Neural progenitor cell (in vitro differentiated cells): ENCODE results near the gene NSUN2. TPM values are rescaled to one million over a fixed set of nuclear protein-coding genes. Genes with fewer than 3 reads are reported as not detected.

Experiments
- DNase-seq: peaks from one replicate; pipeline ENCODE4 v3.0.0-alpha.2; 2016; ENCODE audit warnings: low spot score
- H2AFZ ChIP-seq: fragments of 200-600 bp; sonication (generic); replicated peaks from 2 replicates; pipeline ENCODE4 v1.6.1; 2016; ENCODE audit warnings: antibody characterized with exemption
- H3F3A ChIP-seq: fragments of 200-600 bp; sonication (generic); 2 replicates; pipeline ENCODE4 v1.6.1; 2016; ENCODE audit warnings: antibody characterized with exemption, low read depth
- H3K27ac ChIP-seq: fragments of 200-600 bp; sonication (generic); 2 replicates; pipeline ENCODE4 v1.5.1; 2016; ENCODE audit warnings: mild to moderate bottlenecking
- H3K27me3 ChIP-seq: fragments of 200-600 bp; sonication (generic); 2 replicates; pipeline ENCODE4 v1.6.1; 2016; ENCODE audit warnings: mild to moderate bottlenecking, moderate library complexity
- H3K36me3 ChIP-seq: fragments of 200-600 bp; sonication (generic); 2 replicates; pipeline ENCODE4 v1.5.1; 2016
- H3K4me1 ChIP-seq: fragments of 200-600 bp; sonication (generic); 2 replicates; pipeline ENCODE4 v1.6.1; 2016; ENCODE audit warnings: mixed run types
- H3K4me2 ChIP-seq: fragments of 200-600 bp; sonication (generic); 2 replicates; pipeline ENCODE4 v1.6.1; 2016
- H3K4me3 ChIP-seq: fragments of 200-600 bp; sonication (generic); 2 replicates; pipeline ENCODE4 v1.5.1; 2016
- H3K79me2 ChIP-seq: fragments of 200-600 bp; sonication (generic); 2 replicates; pipeline ENCODE4 v1.6.1; 2016; ENCODE audit warnings: low read depth
- H3K9ac ChIP-seq: fragments of 200-600 bp; sonication (generic); 2 replicates; pipeline ENCODE4 v1.6.1; 2016
- H3K9me3 ChIP-seq: fragments of 200-600 bp; sonication (generic); 2 replicates; pipeline ENCODE4 v1.5.1; 2016; ENCODE audit warnings: low read depth
- H4K20me1 ChIP-seq: fragments of 200-600 bp; sonication (generic); 2 replicates; pipeline ENCODE4 v1.6.1; 2016; ENCODE audit warnings: low read depth
- H3K27ac Mint-ChIP-seq: 3 replicates; pipeline ENCODE4 v1.8.0; 2021; ENCODE audit warnings: mixed read lengths
- H3K27me3 Mint-ChIP-seq: 2 replicates; pipeline ENCODE4 v1.8.0; 2022; ENCODE audit warnings: low read depth, mild to moderate bottlenecking, inconsistent platforms, moderate library complexity, mixed read lengths; ENCODE audit not compliant: insufficient read depth
- H3K36me3 Mint-ChIP-seq: 3 replicates; pipeline ENCODE4 v1.8.0; 2021; ENCODE audit warnings: mixed read lengths
- H3K4me1 Mint-ChIP-seq: 3 replicates; pipeline ENCODE4 v1.8.0; 2021; ENCODE audit warnings: mixed read lengths
- H3K4me3 Mint-ChIP-seq: 3 replicates; pipeline ENCODE4 v1.8.0; 2021; ENCODE audit warnings: mild to moderate bottlenecking, moderate library complexity, mixed read lengths
- H3K9me3 Mint-ChIP-seq: 3 replicates; pipeline ENCODE4 v1.8.0; 2020; ENCODE audit warnings: mixed read lengths
- EZH2 ChIP-seq: fragments of 200-600 bp; sonication (generic); IDR thresholded peaks from 2 replicates; pipeline ENCODE4 v1.6.1; 2017; ENCODE audit warnings: antibody characterized with exemption, mild to moderate bottlenecking, moderate library complexity
- EZH2phosphoT487 ChIP-seq: fragments of 200-600 bp; sonication (generic); IDR thresholded peaks from 2 replicates; pipeline ENCODE4 v1.6.1; 2017; ENCODE audit warnings: antibody characterized with exemption
- total RNA-seq: library from RNA; depleted of rRNA; stranded (reverse); fragments of >200 nt; gene quantifications from 2 replicates; pipeline ENCODE4 v1.2.3, GENCODE V29; 2015; ENCODE audit warnings: low replicate concordance
- TF ChIP-seq, protein P1 (sequence below): fragments of 200-600 bp; sonication (generic); IDR thresholded peaks from 2 replicates; pipeline ENCODE4 v1.5.1; 2017; ENCODE audit warnings: antibody characterized with exemption, mild to moderate bottlenecking

NSUN2 gene
- total RNA-seq, 1 donor from 2014 or later, result 65.4 TPM

DNA sequence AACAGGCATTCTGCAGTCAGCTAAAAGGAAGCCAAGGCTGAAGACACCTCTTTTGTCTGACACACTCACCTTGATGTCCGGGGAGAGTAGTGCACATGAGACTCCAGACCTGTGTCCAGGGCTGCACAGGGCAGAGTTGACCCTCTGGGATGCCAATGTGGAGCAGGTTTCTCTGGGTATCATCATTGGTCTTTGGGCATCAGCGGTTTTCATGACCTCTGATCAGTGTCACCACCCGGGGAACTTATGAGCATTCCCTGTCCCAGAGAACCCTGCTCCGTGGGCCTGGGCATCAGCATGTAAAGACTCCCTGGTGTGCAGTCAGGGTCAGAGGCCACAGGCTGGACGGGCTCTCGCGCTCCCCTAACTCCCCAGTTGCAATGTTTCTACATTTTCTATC lies 80.2 kb downstream of the NSUN2 start:
- TF ChIP-seq, protein P1, sequence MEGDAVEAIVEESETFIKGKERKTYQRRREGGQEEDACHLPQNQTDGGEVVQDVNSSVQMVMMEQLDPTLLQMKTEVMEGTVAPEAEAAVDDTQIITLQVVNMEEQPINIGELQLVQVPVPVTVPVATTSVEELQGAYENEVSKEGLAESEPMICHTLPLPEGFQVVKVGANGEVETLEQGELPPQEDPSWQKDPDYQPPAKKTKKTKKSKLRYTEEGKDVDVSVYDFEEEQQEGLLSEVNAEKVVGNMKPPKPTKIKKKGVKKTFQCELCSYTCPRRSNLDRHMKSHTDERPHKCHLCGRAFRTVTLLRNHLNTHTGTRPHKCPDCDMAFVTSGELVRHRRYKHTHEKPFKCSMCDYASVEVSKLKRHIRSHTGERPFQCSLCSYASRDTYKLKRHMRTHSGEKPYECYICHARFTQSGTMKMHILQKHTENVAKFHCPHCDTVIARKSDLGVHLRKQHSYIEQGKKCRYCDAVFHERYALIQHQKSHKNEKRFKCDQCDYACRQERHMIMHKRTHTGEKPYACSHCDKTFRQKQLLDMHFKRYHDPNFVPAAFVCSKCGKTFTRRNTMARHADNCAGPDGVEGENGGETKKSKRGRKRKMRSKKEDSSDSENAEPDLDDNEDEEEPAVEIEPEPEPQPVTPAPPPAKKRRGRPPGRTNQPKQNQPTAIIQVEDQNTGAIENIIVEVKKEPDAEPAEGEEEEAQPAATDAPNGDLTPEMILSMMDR, result no peak
- TF ChIP-seq EZH2phosphoT487 (no peak), EZH2 (no peak)
- Histone ChIP-seq H2AFZ (no peak overlapping the region), H3K9ac (no peak overlapping the region), H3F3A (no peaks in the 10 kb centered on the region), H3K79me2 (no peaks in the 10 kb centered on the region), H3K36me3 (no peaks in the 10 kb centered on the region), H3K27ac (no peak overlapping the region), H3K4me2 (no peak overlapping the region), H4K20me1 (no peaks in the 10 kb centered on the region), H3K4me1 (no peaks in the 10 kb centered on the region), H3K4me3 (no peak overlapping the region), H3K9me3 (no peaks in the 10 kb centered on the region), H3K27me3 (no peaks in the 10 kb centered on the region)
- no peaks in the 10 kb centered on the region for H3K36me3 Mint-ChIP-seq
- no peak overlapping the region for H3K4me3 Mint-ChIP-seq
- peaks cover 4% of the 10 kb centered on the region for H3K9me3 Mint-ChIP-seq
- peaks cover 10% of the 10 kb centered on the region for H3K4me1 Mint-ChIP-seq
- no peaks in the 10 kb centered on the region for H3K27me3 Mint-ChIP-seq
- DNase-seq, result no peak
- H3K27ac Mint-ChIP-seq, result no peak overlapping the region

DNA sequence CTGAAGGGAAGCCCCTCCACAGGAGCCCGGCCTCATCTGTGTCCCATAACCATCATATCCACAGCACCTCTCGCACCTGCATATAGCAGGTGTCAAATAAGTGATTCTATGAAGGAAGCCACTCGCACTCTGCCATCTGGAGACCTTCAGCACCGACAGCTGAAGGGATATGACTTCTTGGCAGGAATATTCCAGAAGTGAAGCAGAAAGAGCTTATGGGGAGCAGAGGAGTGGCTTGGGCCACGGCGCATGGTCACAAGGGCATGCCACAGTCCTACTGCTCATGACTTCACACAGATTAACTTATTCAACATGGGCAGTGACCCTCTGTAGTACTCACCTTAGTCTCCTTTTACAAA lies 80.9 kb downstream of the NSUN2 start:
- no peak overlapping the region for H2AFZ ChIP-seq
- no peaks in the 10 kb centered on the region for H3K27me3 Mint-ChIP-seq
- no peaks in the 10 kb centered on the region for H3K79me2 ChIP-seq
- DNase-seq, result no peak
- H4K20me1 ChIP-seq, result no peaks in the 10 kb centered on the region
- H3K27ac Mint-ChIP-seq, result no peak overlapping the region
- peaks cover 10% of the 10 kb centered on the region for H3K4me1 Mint-ChIP-seq
- H3K27ac ChIP-seq, result no peak overlapping the region
- H3K36me3 ChIP-seq, result no peaks in the 10 kb centered on the region
- H3K4me1 ChIP-seq, result no peaks in the 10 kb centered on the region
- H3K4me3 ChIP-seq, result no peak overlapping the region
- no peaks in the 10 kb centered on the region for H3K9me3 ChIP-seq
- peaks cover 3% of the 10 kb centered on the region for H3K9me3 Mint-ChIP-seq
- TF ChIP-seq EZH2 (no peak), EZH2phosphoT487 (no peak)
- TF ChIP-seq, protein P1, result no peak
- no peak overlapping the region for H3K4me3 Mint-ChIP-seq
- H3F3A ChIP-seq, result no peaks in the 10 kb centered on the region
- H3K36me3 Mint-ChIP-seq, result no peaks in the 10 kb centered on the region
- no peak overlapping the region for H3K4me2 ChIP-seq
- no peak overlapping the region for H3K9ac ChIP-seq
- no peaks in the 10 kb centered on the region for H3K27me3 ChIP-seq

DNA sequence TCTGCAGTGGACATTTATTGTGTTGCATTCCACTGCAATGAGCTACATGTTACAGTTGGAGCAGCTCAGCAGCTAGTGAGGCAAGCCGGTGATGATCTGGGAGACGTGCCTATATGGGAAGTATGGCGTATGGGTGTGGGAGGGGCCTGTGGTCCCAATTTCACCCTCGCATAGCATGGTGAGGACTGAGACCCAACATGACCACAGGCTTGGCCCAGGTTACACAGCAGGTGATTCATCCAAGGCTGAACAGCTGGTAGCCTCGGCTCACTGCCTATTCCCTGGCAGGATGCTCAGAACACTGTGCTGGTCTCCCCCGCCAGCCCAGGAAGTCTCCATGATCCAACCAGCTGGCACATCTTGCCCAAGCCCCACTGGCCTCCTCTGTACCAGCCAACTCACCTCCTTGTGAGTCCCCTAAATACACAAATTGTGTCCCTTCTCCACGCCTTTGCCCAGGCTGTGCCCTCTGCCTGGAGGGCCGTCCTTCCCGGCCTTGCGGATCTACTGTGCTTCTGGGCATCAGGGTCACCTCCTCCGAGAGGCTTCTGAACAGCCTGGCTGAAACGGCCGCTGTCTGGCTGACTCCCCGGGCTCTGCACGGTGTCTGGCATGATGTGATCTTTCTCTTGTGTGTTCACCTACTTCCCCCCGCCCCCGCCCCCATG lies 81.4 kb downstream of the NSUN2 start:
- no peaks in the 10 kb centered on the region for H3K4me1 ChIP-seq
- peaks cover 12% of the 10 kb centered on the region for H3K4me1 Mint-ChIP-seq
- H3K9me3 ChIP-seq, result no peaks in the 10 kb centered on the region
- H3K4me3 ChIP-seq, result no peak overlapping the region
- no peak overlapping the region for H3K27ac ChIP-seq
- no peak for TF ChIP-seq EZH2phosphoT487
- TF ChIP-seq EZH2, result no peak
- TF ChIP-seq, protein P1, result no peak
- H3K36me3 ChIP-seq, result no peaks in the 10 kb centered on the region
- H3K36me3 Mint-ChIP-seq, result no peaks in the 10 kb centered on the region
- no peak overlapping the region for H3K4me3 Mint-ChIP-seq
- no peaks in the 10 kb centered on the region for H3K27me3 ChIP-seq
- H3K27ac Mint-ChIP-seq, result no peak overlapping the region
- H3K27me3 Mint-ChIP-seq, result no peaks in the 10 kb centered on the region
- DNase-seq, result no peak
- no peak overlapping the region for H3K4me2 ChIP-seq
- H3K9ac ChIP-seq, result no peak overlapping the region
- H2AFZ ChIP-seq, result no peak overlapping the region
- H3K9me3 Mint-ChIP-seq, result no peaks in the 10 kb centered on the region
- no peaks in the 10 kb centered on the region for H4K20me1 ChIP-seq
- H3K79me2 ChIP-seq, result no peaks in the 10 kb centered on the region
- H3F3A ChIP-seq, result no peaks in the 10 kb centered on the region
